ENCODE results near the gene LNPK. TPM values are rescaled to one million over a fixed set of nuclear protein-coding genes. Genes with fewer than 3 reads are reported as not detected.

LNPK gene
- total and polyA plus RNA-seq, 5 donors from 2014 or later: 13.9 to 32.9 (median 16.2) TPM

DNA sequence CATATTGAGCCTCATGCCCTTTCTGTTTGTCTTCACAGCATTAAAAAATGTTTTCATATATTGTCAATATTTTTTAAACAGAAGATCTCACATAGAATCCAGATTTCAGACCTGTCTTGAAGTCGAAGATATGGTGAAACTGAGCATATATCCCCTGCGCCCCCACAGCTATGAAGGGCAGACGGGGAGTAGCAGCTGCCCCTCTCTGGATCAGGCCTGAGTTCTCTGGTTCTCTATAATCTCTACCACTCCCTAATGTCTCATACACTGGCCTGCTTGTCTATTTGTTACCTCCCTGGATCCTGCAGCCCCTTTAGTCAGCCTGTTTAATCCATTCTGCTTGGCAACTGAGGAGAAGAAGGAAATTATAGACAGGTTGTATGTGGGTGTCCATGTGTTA lies 122.4 kb downstream of the LNPK start:
- H3K4me3 Mint-ChIP-seq: no peak overlapping the region
- DNase-seq (no peak), ATAC-seq (ENCODE audit: low read depth in 2 of 2) (no peak)
- H3K9me3 Mint-ChIP-seq: no peaks in the 10 kb centered on the region
- H3K27me3 Mint-ChIP-seq: peaks cover 8% of the 10 kb centered on the region
- H3K36me3 Mint-ChIP-seq: no peaks in the 10 kb centered on the region
- Histone ChIP-seq H3K9me3 (ENCODE audit: control insufficient read depth in 2 of 2, low read length in 2 of 2) (no peaks in the 10 kb centered on the region), H3K36me3 (ENCODE audit: control insufficient read depth, insufficient read depth, low read length) (no peaks in the 10 kb centered on the region), H3K4me1 (ENCODE audit: control insufficient read depth, insufficient read depth, low read length, poor library complexity, severe bottlenecking) (no peaks in the 10 kb centered on the region), H3K27ac (ENCODE audit: insufficient read depth, low read length, poor library complexity, severe bottlenecking) (no peak overlapping the region), H3K27me3 (ENCODE audit: control insufficient read depth, insufficient read depth, low read length) (peaks cover 2% of the 10 kb centered on the region), H3K4me3 (ENCODE audit: low read depth, low read length) (no peak overlapping the region)
- no peaks in the 10 kb centered on the region for H3K4me1 Mint-ChIP-seq
- H3K27ac Mint-ChIP-seq: no peak overlapping the region

DNA sequence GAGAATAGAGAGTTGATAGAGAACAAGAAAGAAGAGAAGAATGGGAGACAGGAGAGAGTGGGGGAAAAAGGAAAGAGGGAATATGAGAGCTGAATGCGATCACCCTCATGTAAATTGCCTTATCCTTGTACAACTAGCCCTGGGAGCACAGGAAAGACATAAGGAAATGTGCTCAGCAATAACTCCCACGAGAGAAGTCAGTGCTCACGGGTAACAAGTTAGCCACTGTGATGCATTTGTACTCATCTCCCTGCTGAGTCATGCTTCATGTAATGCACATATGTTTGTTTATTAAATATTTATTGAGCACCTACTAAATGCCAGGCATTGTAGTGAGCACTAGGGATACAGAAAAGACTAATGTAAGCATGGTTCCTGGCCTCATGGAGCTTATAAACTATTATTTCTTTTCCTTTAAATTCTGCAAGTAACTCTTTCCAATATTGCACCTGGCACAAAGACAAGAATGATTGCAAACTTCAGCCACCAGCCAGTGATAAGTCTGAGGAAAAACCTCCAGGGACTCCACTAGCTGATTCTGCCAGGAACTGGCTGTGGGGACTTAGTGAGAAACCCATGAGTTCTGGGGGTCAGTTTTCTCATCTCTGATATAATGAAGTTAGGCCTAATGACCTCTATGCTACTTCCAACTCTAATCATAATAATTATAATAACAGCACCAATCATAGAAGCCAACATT lies 124.1 kb downstream of the LNPK start:
- H3K36me3 Mint-ChIP-seq: no peaks in the 10 kb centered on the region
- no peak for DNase-seq
- H3K9me3 ChIP-seq (ENCODE audit: control insufficient read depth in 2 of 2, low read length in 2 of 2): no peaks in the 10 kb centered on the region
- H3K27ac ChIP-seq (ENCODE audit: insufficient read depth, low read length, poor library complexity, severe bottlenecking): no peak overlapping the region
- no peak for ATAC-seq (ENCODE audit: low read depth in 2 of 2)
- no peak overlapping the region for H3K4me3 ChIP-seq (ENCODE audit: low read depth, low read length)
- peaks cover 2% of the 10 kb centered on the region for H3K27me3 ChIP-seq (ENCODE audit: control insufficient read depth, insufficient read depth, low read length)
- no peaks in the 10 kb centered on the region for H3K36me3 ChIP-seq (ENCODE audit: control insufficient read depth, insufficient read depth, low read length)
- H3K4me3 Mint-ChIP-seq: no peak overlapping the region
- H3K27ac Mint-ChIP-seq: no peak overlapping the region
- H3K4me1 ChIP-seq (ENCODE audit: control insufficient read depth, insufficient read depth, low read length, poor library complexity, severe bottlenecking): no peaks in the 10 kb centered on the region
- peaks cover 0 to 3% (median 0%) of the 10 kb centered on the region in 7 donors for H3K9me3 Mint-ChIP-seq
- H3K4me1 Mint-ChIP-seq: no peaks in the 10 kb centered on the region
- H3K27me3 Mint-ChIP-seq: peaks cover 5% of the 10 kb centered on the region

GRCh38 chr2:175874291-175874690 lies 127.8 kb downstream of the LNPK start:
- no peaks in the 10 kb centered on the region for H3K36me3 ChIP-seq (ENCODE audit: control insufficient read depth, insufficient read depth, low read length)
- H3K27me3 ChIP-seq (ENCODE audit: control insufficient read depth, insufficient read depth, low read length): peaks cover 8% of the 10 kb centered on the region
- DNase-seq: no peak
- H3K4me1 ChIP-seq (ENCODE audit: control insufficient read depth, insufficient read depth, low read length, poor library complexity, severe bottlenecking): no peaks in the 10 kb centered on the region
- H3K4me3 ChIP-seq (ENCODE audit: low read depth, low read length): no peak overlapping the region
- H3K27me3 Mint-ChIP-seq: peaks cover 11% of the 10 kb centered on the region
- no peak overlapping the region for H3K27ac ChIP-seq (ENCODE audit: insufficient read depth, low read length, poor library complexity, severe bottlenecking)
- peaks cover 0 to 3% (median 0%) of the 10 kb centered on the region in 7 donors for H3K9me3 Mint-ChIP-seq
- no peaks in the 10 kb centered on the region for H3K9me3 ChIP-seq (ENCODE audit: control insufficient read depth in 2 of 2, low read length in 2 of 2)
- no peak for ATAC-seq (ENCODE audit: low read depth in 2 of 2)
- H3K4me1 Mint-ChIP-seq: no peaks in the 10 kb centered on the region
- H3K27ac Mint-ChIP-seq: no peak overlapping the region
- H3K4me3 Mint-ChIP-seq: no peak overlapping the region
- H3K36me3 Mint-ChIP-seq: no peaks in the 10 kb centered on the region

Other genes with a start within 250 kb of the LNPK start
- not detected for gene EVX2, start 81.7 kb upstream of the LNPK start, total RNA-seq
- not detected for gene EVX2, start 81.7 kb upstream of the LNPK start, polyA plus RNA-seq
- gene HOXD13, start 90.5 kb upstream of the LNPK start, total RNA-seq: not detected
- not detected for gene HOXD13, start 90.5 kb upstream of the LNPK start, polyA plus RNA-seq
- not detected for gene HOXD12, start 97.5 kb upstream of the LNPK start, total RNA-seq
- not detected for gene HOXD12, start 97.5 kb upstream of the LNPK start, polyA plus RNA-seq
- not detected for gene HOXD11, start 105.0 kb upstream of the LNPK start, total RNA-seq
- not detected for gene HOXD11, start 105.0 kb upstream of the LNPK start, polyA plus RNA-seq
- not detected for gene HOXD10, start 114.5 kb upstream of the LNPK start, total RNA-seq
- not detected for gene HOXD10, start 114.5 kb upstream of the LNPK start, polyA plus RNA-seq
- gene HOXD9, start 120.5 kb upstream of the LNPK start, total RNA-seq: not detected
- not detected for gene HOXD9, start 120.5 kb upstream of the LNPK start, polyA plus RNA-seq
- gene HOXD8, start 127.4 kb upstream of the LNPK start, total RNA-seq: not detected
- not detected for gene HOXD8, start 127.4 kb upstream of the LNPK start, polyA plus RNA-seq
- gene HOXD4, start 149.3 kb upstream of the LNPK start, total RNA-seq: not detected
- gene HOXD4, start 149.3 kb upstream of the LNPK start, polyA plus RNA-seq: not detected
- gene HOXD3, start 155.0 kb upstream of the LNPK start, total RNA-seq: not detected
- gene HOXD3, start 155.0 kb upstream of the LNPK start, polyA plus RNA-seq: not detected
- not detected for gene HOXD1, start 186.4 kb upstream of the LNPK start, total RNA-seq
- not detected for gene HOXD1, start 186.4 kb upstream of the LNPK start, polyA plus RNA-seq

Data from CD4-positive, CD25-positive, alpha-beta regulatory T cell (primary cell).